B cell (primary cell): ENCODE data around the gene ERICH2.

Experiments used
- EZH2 ChIP-seq: IDR thresholded peaks from 2 replicates; pipeline ENCODE4 v1.6.1; 2012; ENCODE audit warnings: borderline replicate concordance, low read depth, mild to moderate bottlenecking, moderate library complexity, low read length; ENCODE audit not compliant: insufficient read depth, poor library complexity, severe bottlenecking
- TF ChIP-seq, protein P1 (sequence below): fragments of 200-600 bp; IDR thresholded peaks from one replicate; pipeline ENCODE4 v1.8.0; 2022; ENCODE audit warnings: antibody characterized with exemption, mild to moderate bottlenecking

DNA sequence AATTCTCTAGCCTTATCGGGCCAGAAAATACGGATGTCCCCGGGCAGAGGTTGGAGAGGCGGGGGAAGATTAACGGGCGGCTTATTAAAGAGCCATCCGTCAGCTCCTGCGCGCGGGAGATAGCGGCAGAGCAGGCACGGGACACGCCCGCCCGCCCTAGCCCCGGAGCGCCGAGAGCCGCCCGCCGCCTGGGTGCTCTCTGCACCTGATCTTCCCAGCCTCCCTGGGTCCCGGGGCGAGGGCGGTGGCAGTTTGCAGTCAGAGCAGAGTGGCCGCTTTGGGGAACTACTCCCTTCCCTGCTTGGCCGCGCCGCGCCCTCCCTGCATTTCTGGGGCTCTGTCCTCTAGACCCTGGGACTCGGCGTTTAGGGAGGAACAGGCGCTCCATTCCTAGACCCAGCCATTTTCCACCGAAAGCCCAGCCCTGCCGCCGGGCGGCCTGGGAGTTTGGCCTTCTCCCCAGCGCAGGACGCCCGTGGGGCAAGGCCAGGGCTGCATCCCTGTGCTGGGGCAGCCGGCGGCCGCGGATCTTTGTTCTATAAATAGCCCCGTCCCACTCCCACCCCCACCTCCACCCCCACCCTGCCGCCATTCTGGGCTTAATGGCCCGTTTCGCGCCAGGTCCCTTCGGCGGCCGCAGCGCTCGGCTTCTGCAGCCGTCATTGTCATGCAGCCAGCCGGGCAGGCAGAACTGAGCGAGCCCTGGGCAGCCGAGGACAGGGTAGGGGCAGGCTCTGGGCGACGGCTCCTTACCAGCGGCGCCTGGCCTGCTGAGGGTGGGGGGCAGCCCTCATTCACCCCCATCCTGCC is 53.1 kb downstream of the ERICH2 start:
- no peak for TF ChIP-seq EZH2
- TF ChIP-seq, protein P1, sequence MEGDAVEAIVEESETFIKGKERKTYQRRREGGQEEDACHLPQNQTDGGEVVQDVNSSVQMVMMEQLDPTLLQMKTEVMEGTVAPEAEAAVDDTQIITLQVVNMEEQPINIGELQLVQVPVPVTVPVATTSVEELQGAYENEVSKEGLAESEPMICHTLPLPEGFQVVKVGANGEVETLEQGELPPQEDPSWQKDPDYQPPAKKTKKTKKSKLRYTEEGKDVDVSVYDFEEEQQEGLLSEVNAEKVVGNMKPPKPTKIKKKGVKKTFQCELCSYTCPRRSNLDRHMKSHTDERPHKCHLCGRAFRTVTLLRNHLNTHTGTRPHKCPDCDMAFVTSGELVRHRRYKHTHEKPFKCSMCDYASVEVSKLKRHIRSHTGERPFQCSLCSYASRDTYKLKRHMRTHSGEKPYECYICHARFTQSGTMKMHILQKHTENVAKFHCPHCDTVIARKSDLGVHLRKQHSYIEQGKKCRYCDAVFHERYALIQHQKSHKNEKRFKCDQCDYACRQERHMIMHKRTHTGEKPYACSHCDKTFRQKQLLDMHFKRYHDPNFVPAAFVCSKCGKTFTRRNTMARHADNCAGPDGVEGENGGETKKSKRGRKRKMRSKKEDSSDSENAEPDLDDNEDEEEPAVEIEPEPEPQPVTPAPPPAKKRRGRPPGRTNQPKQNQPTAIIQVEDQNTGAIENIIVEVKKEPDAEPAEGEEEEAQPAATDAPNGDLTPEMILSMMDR: no peak
